IPS DF 6.9 (cell line): Measurements from ENCODE around the gene CNOT4.

ENCODE experiments used
- DNase-seq: peaks from one replicate; pipeline ENCODE4 v3.0.0-alpha.2; 2013; ENCODE audit warnings: low read depth, low spot score
- H3K27ac ChIP-seq: one replicate; pipeline ENCODE4 v1.5.1; 2013; ENCODE audit warnings: low read length, control low read depth
- H3K27me3 ChIP-seq: 2 replicates; pipeline ENCODE4 v1.6.1; 2013; ENCODE audit warnings: mild to moderate bottlenecking, low read length; ENCODE audit not compliant: control insufficient read depth, insufficient read depth
- H3K36me3 ChIP-seq: 2 replicates; pipeline ENCODE4 v1.6.1; 2013; ENCODE audit warnings: low read length; ENCODE audit not compliant: control insufficient read depth, insufficient read depth
- H3K4me1 ChIP-seq: 2 replicates; pipeline ENCODE4 v1.6.1; 2013; ENCODE audit warnings: low read length; ENCODE audit not compliant: control insufficient read depth, insufficient read depth
- H3K4me3 ChIP-seq: 2 replicates; pipeline ENCODE4 v1.5.1; 2013; ENCODE audit warnings: mild to moderate bottlenecking, low read length
- H3K9me3 ChIP-seq: 2 replicates; pipeline ENCODE4 v1.6.1; 2013; ENCODE audit warnings: low read length, inconsistent platforms; ENCODE audit not compliant: control insufficient read depth, insufficient read depth
- whole genome bisulfite sequencing: extraction: QIAGEN DNeasy Blood & Tissue Kit; methylation state at CpG from one replicate; pipeline ENCODE4 v1.1.7; 2013; ENCODE audit warnings: mixed read lengths, missing lambda C conversion rate; ENCODE audit not compliant: insufficient read length, insufficient coverage; 5-methylcytosine and 5-hydroxymethylcytosine counted together

Gene CNOT4

GRCh38 chr7:135334830-135335543 is 174.9 kb downstream of the CNOT4 start:
- no CpG with 5 or more reads among the region's 10 CpGs for WGBS
- H3K9me3 ChIP-seq: no peaks in the 10 kb centered on the region
- no peak for DNase-seq
- no peak overlapping the region for H3K4me3 ChIP-seq
- no peaks in the 10 kb centered on the region for H3K36me3 ChIP-seq
- peaks cover 2% of the 10 kb centered on the region; the same call in 1 of the 2 replicates for H3K4me1 ChIP-seq
- no peak overlapping the region for H3K27ac ChIP-seq
- H3K27me3 ChIP-seq: no peaks in the 10 kb centered on the region

GRCh38 chr7:135333946-135334345 is 176.0 kb downstream of the CNOT4 start:
- no peak overlapping the region for H3K27ac ChIP-seq

GRCh38 chr7:135333200-135333599 is 176.7 kb downstream of the CNOT4 start:
- Histone ChIP-seq H3K4me1 (peaks cover 3% of the 10 kb centered on the region; the same call in 1 of the 2 replicates), H3K9me3 (no peaks in the 10 kb centered on the region), H3K27me3 (no peaks in the 10 kb centered on the region), H3K27ac (no peak overlapping the region), H3K4me3 (no peak overlapping the region), H3K36me3 (no peaks in the 10 kb centered on the region)
- no peak for DNase-seq
- WGBS: no CpG with 5 or more reads among the region's 1 CpG

More at GRCh38 chr7:135333946-135334345, 176.0 kb downstream of the CNOT4 start:
- DNase-seq: no peak
- WGBS: no CpG with 5 or more reads among the region's 1 CpG
- Histone ChIP-seq H3K36me3 (no peaks in the 10 kb centered on the region), H3K4me1 (peaks cover 2% of the 10 kb centered on the region; the same call in 1 of the 2 replicates), H3K27me3 (no peaks in the 10 kb centered on the region), H3K9me3 (no peaks in the 10 kb centered on the region), H3K4me3 (no peak overlapping the region)

- Histone ChIP-seq H3K36me3 (no peaks in the 10 kb centered on the region), H3K27me3 (no peaks in the 10 kb centered on the region), H3K4me1 (peaks cover 2% of the 10 kb centered on the region; the same call in 1 of the 2 replicates), H3K4me3 (no peak overlapping the region), H3K9me3 (no peaks in the 10 kb centered on the region), H3K27ac (no peak overlapping the region)
- WGBS: no CpG with 5 or more reads among the region's 1 CpG
- no peak for DNase-seq
These were observed 179.8 kb downstream of the CNOT4 start for GRCh38 chr7:135330088-135330487.

- Histone ChIP-seq H3K4me1 (0 out of 2 replicates have a peak, but pooled peaks cover 2% of the 10 kb centered on the region), H3K27me3 (no peaks in the 10 kb centered on the region), H3K4me3 (no peak overlapping the region), H3K9me3 (no peaks in the 10 kb centered on the region), H3K36me3 (no peaks in the 10 kb centered on the region), H3K27ac (no peak overlapping the region)
- DNase-seq: no peak
- no CpG with 5 or more reads among the region's 7 CpGs for WGBS
These were observed 181.4 kb downstream of the CNOT4 start for GRCh38 chr7:135328526-135328925.

- no peaks in the 10 kb centered on the region for H3K27me3 ChIP-seq
- WGBS: no CpG with 5 or more reads among the region's 3 CpGs
- 0 out of 2 replicates have a peak, but pooled peaks cover 2% of the 10 kb centered on the region for H3K4me1 ChIP-seq
- no peaks in the 10 kb centered on the region for H3K9me3 ChIP-seq
- no peaks in the 10 kb centered on the region for H3K36me3 ChIP-seq
- H3K27ac ChIP-seq: no peak overlapping the region
- no peak for DNase-seq
- H3K4me3 ChIP-seq: no peak overlapping the region
These were observed 181.8 kb downstream of the CNOT4 start for GRCh38 chr7:135328053-135328452.

GRCh38 chr7:135327458-135327857 is 182.4 kb downstream of the CNOT4 start:
- WGBS: no CpG with 5 or more reads among the region's 3 CpGs
- Histone ChIP-seq H3K27ac (no peak overlapping the region), H3K36me3 (no peaks in the 10 kb centered on the region), H3K4me3 (no peak overlapping the region), H3K9me3 (no peaks in the 10 kb centered on the region), H3K4me1 (0 out of 2 replicates have a peak, but pooled peaks cover 2% of the 10 kb centered on the region), H3K27me3 (no peaks in the 10 kb centered on the region)
- DNase-seq: no peak

GRCh38 chr7:135326636-135327280 is 183.1 kb downstream of the CNOT4 start:
- H3K27ac ChIP-seq: no peak overlapping the region
- no peaks in the 10 kb centered on the region for H3K36me3 ChIP-seq
- no peaks in the 10 kb centered on the region for H3K9me3 ChIP-seq
- DNase-seq: no peak
- no peak overlapping the region for H3K4me3 ChIP-seq
- no peaks in the 10 kb centered on the region for H3K27me3 ChIP-seq
- H3K4me1 ChIP-seq: 0 out of 2 replicates have a peak, but pooled peaks cover 2% of the 10 kb centered on the region

- Histone ChIP-seq H3K27ac (no peak overlapping the region), H3K36me3 (no peaks in the 10 kb centered on the region), H3K9me3 (no peaks in the 10 kb centered on the region), H3K4me3 (no peak overlapping the region), H3K4me1 (no peaks in the 10 kb centered on the region), H3K27me3 (no peaks in the 10 kb centered on the region)
- no peak for DNase-seq
- WGBS: no CpG with 5 or more reads among the region's 1 CpG
These were observed 187.1 kb downstream of the CNOT4 start for GRCh38 chr7:135322571-135323340.

- Histone ChIP-seq H3K4me3 (no peak overlapping the region), H3K4me1 (no peaks in the 10 kb centered on the region), H3K36me3 (no peaks in the 10 kb centered on the region), H3K27ac (no peak overlapping the region), H3K27me3 (no peaks in the 10 kb centered on the region), H3K9me3 (no peaks in the 10 kb centered on the region)
- no peak for DNase-seq
- no CpG with 5 or more reads among the region's 4 CpGs for WGBS
These were observed 188.3 kb downstream of the CNOT4 start for GRCh38 chr7:135321556-135321955.
